GM23248 (cell line): Measurements from ENCODE around the gene CAMK2D.

Source experiments
- EZH2 ChIP-seq: fragments of 200-600 bp; sonication (generic); IDR thresholded peaks from 2 replicates; pipeline ENCODE4 v1.6.1; 2018; ENCODE audit warnings: antibody characterized with exemption, mild to moderate bottlenecking; ENCODE audit not compliant: insufficient read depth, poor library complexity, severe bottlenecking
- EZH2phosphoT487 ChIP-seq: fragments of 200-600 bp; sonication (generic); IDR thresholded peaks from 2 replicates; pipeline ENCODE4 v1.6.1; 2018; ENCODE audit warnings: antibody characterized with exemption, moderate library complexity, mild to moderate bottlenecking, low read depth; ENCODE audit not compliant: insufficient read depth

- TF ChIP-seq EZH2 (no peak), EZH2phosphoT487 (no peak)
Measured at GRCh38 chr4:113743690-113744089, 17.8 kb downstream of the CAMK2D start.
